Smooth muscle cell of the umbilical artery (primary cell): Measurements from ENCODE around the gene REEP5. TPM values are rescaled to one million over a fixed set of nuclear protein-coding genes. Genes with fewer than 3 reads are reported as not detected.

Experiments used
- total RNA-seq: library from RNA; depleted of rRNA; stranded (reverse); fragments of >200 nt; gene quantifications from 2 replicates; pipeline ENCODE4 v1.2.3, GENCODE V29; 2014

REEP5 gene
- 36.5 and 40.2 TPM in 2 replicates for total RNA-seq

DNA sequence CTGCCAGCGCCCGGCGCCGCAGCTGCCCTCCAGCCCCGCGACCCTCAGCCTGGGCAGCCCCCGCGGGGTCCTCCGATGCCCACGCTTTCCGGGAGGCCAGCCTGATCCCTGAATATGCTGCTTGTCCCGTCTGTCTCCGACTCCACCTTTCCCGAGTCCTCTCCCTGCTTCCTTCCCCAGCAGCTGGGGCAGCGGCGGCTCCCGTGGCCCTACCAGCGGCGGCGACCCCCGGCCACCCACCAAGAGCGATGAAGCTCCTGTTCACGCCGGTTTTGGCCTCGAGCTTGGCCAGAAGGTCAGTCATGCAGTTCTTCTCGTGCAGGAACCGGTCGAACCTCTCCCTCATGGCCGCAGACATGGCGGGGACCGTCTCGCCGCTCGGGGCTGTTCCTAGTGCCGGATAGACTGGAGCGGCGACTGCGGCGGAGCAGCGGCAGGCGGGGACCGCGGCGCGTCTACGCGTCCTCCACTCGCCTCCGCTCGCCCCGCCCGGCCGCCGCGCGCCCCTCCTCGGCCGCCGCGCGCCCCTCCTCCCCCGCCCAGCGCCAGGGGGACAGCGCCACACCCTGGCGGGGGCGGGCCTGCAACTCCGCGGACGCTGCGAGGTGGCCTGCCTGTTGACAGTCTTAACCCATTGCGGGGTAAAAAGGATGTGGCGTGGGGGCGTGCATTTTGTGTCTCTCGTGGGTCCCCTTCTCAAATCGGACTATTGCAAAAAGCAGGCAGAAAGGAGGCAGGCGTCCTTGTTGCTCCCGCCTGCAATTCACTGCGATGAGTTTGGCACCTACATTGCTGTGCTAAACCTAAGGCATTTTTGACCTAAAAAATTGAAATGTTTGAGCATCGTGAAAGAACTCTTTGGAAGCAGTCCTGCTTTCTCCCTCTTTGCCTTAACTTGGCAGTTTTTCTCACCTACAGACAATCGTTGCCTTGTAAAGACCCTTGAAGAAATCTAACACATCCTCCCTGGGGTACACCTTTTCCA, at the start of gene REEP5:
REEP5 (minus strand) TSS at position 395 of the 985 bp plus-strand sequence; CDS start at position 358, 37 bp downstream.

DNA sequence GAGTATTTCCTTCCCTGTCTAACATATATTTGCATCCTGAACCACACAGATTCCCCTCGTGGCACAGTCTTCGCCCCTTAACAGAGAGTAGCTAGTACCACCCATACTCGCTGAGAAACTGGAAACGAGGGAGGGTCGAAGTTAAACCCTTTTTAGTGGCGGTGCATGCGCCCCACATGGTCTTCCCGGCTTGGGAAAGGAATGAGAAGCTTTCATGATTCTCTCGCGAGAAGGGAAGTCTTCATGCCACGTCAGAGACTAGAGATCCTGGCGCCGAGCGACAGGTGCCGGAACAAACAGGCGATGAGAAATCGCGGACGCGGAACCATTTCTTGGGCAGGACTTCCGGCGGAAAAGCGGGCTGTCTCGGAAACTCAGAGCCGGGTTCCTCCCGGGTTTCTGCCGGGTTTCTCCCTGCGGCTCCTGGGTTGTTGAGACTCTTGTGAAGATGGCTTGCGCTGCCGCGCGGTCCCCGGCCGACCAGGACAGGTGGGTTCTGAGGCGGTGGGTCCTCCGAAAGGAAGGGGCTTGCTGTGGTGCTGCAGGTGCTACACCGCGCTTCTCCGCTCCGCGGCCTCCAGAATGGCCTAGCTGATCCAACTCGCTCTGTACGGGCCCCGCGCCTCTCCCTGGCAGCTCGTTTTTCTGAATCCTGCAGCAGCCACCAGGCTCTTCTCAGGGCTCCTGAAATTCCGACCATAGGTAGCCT, 60.9 kb downstream of the REEP5 start, which contains the start of gene SRP19:
SRP19 (plus strand) TSS at position 359 of the 709 bp plus-strand sequence; CDS start at position 449, 90 bp downstream.

Other genes with a start within 250 kb of the REEP5 start
- gene APC, start 184.3 kb downstream of the REEP5 start, total RNA-seq, result 61.5 and 71.0 TPM in 2 replicates
- 87.3 and 105 TPM in 2 replicates for gene SRP19, start 60.9 kb downstream of the REEP5 start, total RNA-seq
- gene DCP2, start 54.6 kb upstream of the REEP5 start, total RNA-seq, result 21.9 and 36.2 TPM in 2 replicates